Dermis blood vessel endothelial cell (primary cell): ENCODE data around the gene AKR7A2. TPM values are rescaled to one million over a fixed set of nuclear protein-coding genes. Genes with fewer than 3 reads are reported as not detected.

ENCODE experiments used
- DNase-seq: peaks from one replicate; pipeline ENCODE4 v3.0.0; 2010
- total RNA-seq: library from RNA; depleted of rRNA; stranded (reverse); fragments of >200 nt; gene quantifications from 2 replicates; pipeline ENCODE4 v1.2.3, GENCODE V29; 2014

AKR7A2 gene
- total RNA-seq, 1 donor from 2014 or later: 64.5 TPM

DNA sequence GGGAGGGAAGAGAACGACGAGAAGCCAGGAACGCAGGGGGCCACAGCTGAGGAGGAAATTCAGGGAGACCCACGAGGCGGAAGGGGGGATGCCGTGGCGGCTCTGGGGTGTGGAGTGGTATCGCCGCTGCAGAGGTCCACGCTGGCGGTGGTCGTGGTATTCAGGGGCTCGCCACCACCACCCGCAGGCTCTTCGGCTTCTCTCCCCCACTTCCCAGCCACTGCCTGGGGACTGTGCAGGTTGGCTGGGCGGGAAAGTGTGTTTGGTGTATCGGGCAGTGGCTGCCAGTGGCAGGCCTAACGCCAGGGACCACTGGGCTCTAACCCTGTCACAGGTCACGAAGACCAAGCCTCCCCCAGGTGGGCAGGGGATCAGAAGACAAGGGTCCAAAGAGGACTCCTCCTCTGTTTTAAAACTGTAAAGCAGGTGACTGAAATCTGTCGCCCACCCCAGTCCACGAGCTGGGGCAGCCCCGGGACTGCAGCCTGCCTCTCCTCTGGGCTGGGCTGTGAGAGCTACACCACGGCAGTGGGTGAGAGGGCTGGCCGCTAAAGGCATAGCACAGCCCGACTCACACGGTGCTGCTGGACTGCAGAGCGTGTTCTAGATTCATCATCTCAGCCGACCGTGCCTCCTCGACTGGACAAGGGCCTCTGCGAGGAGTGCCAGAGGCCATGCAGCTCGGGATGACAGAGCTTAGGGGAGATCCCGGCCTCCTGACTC lies 31.1 kb upstream of the AKR7A2 start:
- DNase-seq: no peak

DNA sequence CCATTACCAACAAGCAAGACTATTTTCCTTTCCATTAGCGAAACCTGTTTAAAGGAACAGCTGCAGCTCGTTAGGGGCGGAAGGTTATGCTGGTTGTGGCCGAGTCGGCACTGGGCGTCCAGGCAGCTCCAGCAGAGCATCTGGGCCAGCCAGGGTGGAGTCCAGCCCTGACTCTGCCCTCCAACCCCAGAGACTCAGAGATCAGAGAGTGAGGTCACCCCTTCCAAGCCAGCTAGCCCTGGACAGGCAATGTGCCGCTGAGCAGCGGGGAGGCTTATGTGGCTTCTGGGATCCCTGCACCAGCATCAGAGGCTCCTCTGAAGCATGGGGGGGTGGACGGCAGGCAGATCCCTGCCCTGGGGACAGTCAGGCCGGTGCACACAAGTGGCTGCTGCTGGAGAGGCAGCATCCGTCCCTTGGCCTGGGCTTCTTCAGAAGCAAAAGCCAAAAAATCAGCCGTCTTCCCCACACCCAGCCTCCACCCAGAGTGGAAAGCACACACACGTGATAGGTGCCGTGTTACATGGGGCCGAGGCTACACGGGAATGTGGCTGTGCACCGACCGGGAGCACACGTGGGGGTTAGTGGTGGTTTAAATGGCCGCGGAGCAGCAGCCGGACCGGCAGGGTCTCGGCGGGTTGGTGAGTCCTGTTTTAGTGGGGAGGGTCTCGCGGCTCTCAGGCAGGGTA lies 30.3 kb upstream of the AKR7A2 start:
- no peak for DNase-seq

DNA sequence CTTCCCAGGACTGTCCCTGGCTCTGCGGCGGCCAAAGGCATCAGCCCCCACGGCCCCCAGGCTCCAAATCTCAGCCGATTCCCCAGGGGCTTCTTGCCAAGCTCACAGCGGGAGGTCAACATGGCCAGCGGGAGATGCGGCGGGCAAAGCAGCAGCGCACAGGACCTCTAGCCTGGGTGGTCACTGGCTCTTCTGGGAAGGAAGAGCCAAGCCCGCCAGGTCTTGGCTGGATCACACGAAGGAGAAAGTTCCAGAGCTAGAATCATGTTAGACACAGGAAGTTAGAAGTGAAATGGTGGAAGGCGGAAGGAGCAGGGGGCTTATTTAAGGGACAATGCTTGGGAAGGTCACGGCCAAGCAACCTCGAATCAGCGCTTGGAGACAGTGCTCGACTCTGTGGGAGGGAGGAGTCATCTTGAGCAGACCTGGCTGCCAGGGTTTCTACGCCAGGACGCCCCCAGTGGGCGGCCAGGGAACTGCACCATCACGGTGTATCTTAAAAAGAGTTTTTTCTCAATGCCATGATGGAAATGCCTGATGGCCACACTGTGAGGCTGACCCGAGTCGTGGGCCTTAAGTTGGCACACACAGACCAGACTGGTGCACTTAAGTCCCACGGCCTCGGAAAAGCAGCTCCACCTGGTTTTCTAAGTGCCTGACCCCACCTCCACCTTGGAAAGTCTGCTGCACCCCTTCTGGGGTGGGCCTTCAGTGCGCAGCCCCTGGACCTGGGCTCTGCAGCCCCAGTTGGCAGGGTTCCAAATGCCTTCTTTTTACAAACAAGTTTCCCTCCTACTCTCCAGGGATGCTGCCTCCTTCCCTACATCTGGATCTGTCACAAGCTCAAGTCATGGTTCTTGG lies 29.5 kb upstream of the AKR7A2 start:
- peak; percentile 86 for DNase-seq

DNA sequence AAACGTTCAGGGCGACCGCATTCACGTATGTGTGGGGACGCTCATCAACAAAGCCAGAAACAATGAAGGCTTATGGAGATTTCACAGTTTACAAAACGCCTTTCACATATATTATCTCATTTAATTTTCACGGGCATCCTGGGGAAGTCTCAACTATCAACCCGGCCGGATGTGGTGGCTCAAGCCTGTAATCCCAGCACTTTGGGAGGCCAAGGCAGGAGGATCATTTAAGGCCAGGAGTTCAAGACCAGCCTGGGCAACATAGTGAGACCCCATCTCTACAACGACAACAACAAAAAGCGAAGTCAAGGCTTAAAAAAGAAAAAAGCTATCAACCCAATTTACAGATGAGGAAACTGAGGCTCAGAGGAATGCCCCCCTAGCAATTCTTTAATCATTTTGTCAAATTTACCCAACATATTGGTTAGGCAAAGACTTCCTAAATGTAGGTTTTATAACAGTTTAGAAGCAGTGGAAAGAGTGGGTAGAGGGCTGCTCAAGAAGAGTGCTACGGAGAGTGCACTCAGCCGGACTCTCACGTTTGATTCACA lies 28.5 kb upstream of the AKR7A2 start:
- no peak for DNase-seq

DNA sequence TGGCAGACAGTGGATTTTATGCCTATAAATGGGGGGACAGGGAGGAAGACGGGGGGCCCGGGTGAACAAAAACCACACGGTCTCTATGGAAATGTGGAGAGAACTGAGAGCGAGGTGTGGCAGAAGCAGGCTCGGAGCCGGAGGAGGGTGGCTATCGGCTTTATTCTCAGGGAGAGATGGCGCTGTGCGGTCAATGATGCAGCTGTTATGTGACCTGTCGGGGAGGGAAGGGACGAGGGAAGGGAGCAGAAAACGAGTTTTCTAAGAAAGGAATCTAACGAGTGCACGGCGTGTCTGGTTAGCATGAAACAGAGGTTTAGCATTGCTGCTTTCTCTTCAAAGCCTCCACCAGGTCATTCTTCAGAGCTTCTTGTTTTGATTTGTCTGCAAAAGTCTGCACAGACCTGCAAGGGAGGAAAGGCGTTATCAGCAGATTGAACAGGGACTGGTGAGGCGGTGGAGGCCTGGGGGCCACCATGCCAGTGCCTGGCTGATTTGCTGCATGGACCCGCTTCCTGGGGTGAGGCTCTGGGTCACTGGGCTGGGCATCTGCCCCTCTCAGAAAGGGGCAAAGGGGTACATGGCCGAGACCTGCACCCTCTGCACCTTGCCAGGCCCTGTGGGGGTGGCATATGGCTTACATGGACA lies 27.4 kb upstream of the AKR7A2 start:
- DNase-seq: no peak

DNA sequence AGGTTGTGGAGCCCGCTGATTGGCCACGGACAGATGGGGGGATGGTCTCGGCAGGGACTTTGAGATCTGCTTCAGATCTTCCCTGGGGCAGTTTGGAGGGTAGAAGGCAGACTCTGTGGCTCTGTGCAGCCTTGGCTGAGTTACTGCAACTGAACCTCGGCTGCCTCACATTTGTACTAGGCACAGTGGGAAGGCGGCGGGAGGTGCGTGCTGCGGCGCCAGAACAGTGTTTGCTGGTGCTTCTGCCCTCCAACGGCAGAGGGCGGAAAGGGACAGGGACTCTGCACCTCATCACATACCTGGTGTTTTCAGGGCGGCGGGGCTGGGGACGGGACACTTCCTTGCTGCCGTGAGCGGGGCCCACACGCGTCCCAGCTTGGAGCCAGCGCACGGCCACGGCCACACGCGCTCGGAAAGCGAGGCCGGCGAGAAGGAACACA lies 26.4 kb upstream of the AKR7A2 start:
- no peak for DNase-seq

DNA sequence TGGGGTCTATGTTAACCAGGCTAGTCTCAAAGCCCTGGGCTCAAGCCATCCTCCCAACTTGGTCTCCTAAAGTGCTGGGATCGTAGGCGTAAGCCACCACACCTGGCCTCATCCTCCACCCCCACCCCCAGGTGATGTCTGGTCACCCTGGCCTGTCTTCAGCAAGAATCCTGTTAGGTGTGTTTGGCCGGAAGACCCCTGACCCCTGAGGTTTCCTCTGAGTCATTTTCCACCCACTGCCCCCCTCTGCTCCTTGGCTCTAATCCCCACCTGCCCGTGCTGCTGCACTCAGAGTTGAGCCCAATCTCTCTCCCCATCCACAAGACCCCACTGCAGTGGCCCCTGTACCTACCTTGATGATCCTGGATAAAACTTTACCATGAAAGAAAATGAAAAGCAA lies 25.3 kb upstream of the AKR7A2 start:
- DNase-seq: peak; percentile 48

DNA sequence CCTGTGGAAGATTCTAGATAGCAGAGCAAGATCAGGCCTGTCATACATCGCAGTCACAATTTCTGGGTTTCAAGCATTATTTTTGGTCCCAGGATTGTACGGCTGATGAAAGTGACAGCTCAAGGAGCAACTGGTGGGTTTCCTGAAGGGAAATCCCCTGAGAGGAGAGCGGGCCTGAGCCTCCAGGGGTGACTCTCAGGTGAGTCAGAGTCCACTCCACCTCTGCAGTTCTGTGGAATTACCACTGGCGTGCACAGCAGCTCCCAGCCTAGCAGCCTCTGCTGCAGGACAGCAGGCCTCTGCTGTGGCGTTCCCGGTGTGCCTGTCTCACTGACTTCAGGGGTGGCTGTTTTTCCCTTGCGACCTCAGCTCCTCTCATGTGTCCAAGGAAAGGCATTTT lies 24.6 kb upstream of the AKR7A2 start:
- peak; percentile 27 for DNase-seq

DNA sequence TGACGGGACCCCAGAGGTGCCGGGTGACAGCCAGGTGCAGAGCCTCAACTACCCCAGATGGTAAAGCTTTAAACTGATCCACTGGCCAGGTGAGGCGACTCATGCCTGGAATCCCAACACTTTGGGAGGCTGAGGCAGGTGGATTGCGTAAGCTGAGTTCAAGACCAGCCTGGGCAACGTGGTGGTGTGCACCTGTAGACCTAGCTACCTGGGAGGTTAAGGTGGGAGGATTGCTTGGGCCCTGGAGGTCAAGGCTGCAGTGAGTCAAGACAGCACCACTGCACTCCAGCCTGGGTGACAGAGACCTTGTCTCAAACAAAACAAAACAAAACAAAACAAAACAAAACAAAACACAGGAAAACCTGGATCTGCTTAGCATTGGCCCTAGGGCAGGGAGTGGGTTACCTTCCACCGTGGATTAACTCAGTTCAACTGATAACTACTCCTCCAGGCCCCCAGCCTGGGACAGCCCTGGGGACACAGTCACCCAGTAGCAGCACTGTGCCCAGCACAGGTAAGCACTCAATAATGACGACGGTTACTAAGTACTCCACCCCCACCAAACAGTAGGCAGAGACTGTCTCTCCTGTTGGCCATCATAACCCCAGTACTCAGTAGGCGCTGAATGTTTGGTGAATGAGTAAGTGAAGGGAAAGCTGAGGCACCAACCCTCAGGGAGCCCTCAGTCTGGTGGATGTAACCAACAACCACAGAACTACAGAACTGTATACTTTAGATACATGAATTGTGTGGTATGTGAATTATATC lies 21.8 kb upstream of the AKR7A2 start:
- no peak for DNase-seq

DNA sequence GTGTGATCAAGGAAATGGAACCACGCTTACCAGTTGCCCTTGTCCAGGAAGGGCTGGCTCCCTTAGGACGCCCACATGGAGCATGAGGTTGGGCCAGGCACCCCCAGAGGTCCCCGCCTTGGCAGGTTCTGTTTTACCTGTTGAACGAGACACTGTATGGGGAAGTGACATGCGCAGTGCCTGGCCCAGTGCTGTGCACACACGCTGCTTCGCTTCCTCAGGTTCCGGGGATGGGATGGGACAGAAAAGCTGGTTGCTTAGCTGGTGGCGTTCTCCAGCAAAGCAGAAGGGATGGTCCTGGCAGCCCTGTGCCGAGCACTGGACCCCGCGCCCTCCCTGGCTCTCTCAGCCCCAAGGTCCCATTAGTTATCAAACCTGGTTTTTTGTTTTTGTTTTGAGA lies 20.9 kb upstream of the AKR7A2 start:
- no peak for DNase-seq

DNA sequence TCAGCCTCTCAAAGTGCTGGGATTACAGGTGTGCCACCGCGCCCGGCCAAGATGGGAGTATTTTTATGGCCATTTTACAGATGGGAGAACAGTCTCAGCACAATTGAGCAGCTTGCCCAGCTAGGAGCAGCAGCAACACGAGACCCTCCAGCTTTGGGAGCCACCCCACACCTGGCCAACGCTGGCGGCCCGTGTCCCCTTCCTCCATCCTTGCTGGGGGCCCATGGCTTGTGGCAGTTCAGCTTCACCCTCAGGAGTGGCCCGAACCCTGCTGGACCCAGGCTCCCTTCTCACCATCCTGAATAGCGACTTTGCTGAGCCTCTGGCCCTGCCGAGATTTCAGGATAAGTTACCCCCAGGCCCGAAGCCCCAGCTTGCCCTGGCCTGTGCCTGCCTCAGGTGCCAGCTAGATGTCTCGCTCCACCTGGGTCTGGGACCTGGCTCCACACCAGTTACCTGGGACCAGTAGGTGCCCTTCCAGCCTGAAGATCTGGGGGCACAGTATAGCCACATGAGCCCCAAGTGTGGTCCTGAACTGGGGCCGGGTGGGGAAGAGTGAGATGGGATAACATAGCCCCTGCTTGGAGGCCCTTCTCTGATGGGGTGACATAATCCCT lies 19.4 kb upstream of the AKR7A2 start:
- no peak for DNase-seq

DNA sequence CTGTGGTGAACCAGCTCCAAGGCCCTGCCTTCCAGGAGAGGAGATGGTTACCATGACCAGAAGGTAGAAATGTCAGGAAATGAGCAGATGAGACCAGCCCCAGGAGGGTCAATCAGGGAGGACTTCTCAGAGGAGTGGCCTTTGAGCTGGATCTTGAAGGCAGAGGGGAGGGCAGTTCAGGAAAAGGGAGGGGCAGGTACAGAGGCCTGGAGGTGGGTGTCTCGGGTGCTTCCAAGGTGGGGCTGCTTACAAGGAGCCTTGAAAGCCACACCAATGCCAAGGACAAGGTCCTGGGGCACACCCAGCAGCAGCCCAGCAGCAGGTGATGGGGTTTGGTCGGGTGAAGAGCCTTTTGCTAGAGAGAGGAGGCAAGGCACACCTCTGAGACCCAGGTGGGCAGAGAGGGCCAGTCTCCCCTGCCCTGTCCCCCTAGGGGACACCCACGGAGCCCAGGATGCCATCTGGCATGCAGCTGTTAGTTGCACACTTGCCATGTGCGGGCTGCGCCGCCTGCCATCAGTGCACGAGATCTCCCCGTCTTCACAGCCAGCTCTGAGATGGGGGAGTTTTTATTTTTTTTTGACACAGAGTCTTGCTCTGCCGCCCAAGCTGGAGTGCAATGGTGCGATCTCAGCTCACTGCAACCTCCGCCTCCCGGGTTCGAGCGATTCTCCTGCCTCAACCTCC lies 18.6 kb upstream of the AKR7A2 start:
- no peak for DNase-seq

DNA sequence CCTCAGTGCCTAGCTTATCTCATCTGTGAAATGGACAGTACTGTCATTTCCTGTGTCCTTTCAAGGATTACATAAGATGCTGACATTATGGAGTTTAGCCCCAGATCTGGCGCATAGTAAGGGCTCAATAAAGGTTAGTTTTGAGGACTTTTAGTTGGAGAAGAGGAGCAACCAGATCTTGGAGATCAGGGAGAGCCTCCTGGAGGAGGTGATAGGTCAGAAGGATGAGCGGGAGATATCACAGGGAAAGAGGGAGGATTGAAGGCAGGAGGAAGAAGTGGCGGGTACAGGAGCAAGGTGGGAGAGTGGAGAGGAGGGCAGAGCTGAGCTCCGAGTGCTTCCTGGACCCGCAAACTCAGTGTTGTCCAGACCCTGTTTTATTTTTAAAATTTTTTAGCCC lies 17.7 kb upstream of the AKR7A2 start:
- DNase-seq: no peak

DNA sequence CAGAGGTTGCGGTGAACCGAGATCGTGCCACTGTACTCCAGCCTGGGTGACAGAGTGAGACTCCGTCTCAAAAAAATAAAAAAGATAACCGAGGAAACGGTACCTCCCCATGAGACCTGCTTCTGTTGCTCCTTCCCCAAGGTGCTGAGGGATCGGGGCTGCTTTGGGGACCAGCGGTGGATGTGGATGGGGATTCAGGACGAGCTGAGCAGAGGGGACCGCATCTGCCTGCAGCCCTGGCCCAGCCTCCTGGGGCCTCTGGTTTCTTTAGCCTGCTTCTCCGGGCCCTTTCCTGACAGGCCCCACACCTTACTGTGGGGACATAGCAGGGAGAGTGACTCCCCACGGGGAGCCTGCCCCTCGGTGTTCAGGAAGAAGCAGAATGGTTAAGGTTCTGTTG lies 17.2 kb upstream of the AKR7A2 start:
- no peak for DNase-seq

DNA sequence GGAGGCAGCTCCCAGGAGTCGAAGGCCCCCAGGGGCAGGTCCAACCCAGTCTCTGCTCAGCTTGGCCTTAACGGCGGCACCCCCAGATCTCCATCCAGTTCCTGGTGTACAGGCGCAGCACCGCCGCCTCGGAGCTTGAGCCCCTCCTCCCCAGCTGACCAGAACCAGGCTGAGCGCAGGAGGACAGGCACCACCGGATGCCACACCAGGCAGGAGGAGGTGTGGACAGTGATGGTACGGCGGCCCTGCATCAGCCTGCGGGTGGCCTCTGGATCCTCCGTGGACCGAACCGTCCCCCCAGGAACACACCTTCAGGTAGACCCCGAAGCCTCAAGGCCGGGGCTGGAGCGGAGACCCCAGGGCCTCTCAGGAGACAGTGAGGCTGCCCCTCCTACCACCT lies 16.5 kb upstream of the AKR7A2 start:
- no peak for DNase-seq

DNA sequence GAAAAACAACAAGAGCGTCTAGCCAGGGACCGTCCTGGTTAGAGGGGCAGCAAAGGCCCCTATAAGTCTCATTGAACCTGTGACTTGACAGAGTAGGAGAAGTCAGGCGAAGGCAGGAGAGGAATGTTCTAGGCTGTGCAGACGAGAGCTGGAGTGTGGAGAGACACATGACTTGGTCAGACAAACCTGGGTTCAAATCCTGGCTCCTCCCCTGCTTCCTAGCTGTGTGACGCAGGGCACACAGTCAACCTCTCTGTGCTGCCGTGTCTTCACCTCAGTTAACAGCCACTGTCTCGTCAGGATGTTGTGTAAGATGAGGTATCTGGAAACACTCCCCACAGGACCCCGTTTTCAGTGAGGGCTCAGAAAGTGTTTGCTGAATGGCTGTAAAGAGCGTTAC lies 15.8 kb upstream of the AKR7A2 start:
- no peak for DNase-seq

DNA sequence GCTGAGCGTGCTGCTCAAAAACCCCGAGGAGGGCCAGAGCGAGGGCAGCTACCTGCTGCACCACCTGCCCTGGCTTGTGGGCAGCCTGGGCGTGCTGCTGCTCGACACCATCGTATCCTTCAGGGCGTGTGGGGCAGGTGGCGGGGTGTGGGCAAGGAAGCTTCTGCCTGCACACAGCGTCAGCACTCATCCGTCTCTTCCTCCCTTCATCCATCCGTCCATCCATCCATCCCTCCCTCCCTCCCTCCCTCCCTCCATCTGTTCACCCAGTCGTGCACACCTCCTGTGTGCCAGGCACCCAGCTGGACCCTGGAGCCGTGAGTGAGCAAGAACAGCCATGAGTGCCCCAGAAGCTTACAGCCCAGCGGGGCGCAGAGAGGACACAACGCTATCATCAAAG lies 15.4 kb upstream of the AKR7A2 start:
- no peak for DNase-seq

DNA sequence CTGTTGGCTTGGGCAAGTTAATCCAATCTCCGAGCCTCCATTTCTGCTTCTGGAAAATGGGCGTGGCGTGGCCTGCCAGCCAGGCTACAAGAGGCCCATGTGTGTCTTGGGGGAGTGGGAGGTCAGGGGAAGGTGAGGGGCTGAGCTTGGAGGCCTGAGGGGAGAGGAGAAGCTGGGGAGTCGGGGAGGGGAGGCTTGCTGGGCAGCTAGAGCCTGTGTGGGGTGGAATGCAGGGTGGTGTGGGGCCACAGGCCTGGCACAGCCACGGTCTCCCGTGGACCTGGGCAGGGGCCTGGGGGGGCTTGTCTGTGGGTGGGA lies 14.8 kb upstream of the AKR7A2 start:
- DNase-seq: no peak

DNA sequence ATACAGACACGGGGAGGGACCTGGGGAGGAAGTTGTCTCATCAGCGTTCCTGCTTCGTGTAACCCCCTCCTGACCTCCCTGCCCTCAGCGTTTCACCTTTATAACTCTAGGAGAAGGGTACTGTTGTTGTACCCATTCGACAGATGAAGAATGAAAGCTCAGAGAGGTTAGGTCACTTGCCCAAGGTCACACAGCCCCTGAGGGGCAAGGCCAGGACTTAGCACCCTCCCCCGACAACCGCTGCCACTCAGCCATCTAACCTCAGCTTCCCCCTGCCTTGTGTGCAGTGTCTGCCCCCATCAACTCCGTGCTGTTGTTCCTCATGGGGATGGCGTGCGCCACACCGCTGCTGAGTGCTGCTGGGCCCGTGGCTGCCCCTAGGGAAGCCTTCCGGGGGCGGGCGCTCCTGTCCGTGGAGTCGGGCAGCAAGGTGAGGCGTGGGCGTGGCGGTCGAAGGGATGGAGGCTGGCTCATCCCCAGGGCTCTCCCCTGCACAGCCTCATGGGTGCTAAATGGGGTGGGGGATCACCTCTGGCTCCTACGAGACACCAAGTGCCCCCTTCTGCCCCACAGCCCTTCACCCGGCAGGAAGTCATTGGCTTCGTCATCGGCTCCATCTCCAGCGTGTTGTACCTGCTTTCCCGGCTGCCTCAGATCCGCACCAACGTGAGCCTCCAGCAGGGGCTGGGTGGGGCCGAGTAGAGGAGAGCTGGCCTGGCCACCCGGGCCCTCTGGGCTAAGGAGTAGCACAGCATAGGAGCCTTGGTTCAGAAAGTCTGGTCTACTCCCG lies 14.2 kb upstream of the AKR7A2 start:
- no peak for DNase-seq

DNA sequence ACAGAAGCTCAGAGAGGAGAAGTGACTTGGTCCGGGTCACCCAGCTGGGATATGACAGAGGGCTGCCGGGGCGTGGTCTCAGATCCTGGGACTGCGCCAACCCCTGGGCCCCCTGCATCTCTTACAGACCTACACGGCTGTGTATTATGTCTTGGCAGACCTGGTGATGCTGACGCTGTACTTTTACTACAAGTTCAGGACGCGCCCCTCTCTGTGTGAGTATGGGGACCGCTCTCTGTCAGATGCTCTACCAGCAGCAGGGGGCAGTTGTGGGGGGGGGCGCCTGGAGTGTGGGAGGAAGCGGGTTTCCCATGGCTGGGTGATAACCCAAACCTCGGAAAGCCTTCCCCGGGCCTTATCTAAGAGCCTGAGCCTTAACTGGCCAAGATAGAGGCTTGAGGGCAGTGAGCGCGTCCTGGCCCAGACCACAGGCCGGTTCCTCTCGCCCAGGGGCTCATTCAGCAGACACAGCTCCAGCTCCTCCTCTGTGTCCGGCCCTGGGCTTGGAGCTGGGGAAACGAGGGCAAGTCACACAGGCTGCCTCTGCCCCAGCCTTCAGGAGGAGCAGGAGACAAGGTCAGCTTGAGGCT lies 13.5 kb upstream of the AKR7A2 start:
- DNase-seq: no peak
